HepG2 (cell line): ENCODE data around the gene KAZALD1. TPM values are rescaled to one million over a fixed set of nuclear protein-coding genes. Genes with fewer than 3 reads are reported as not detected.
A peak's percentile ranks its signal among the peaks of the same experiment; 100 is the strongest.

ENCODE experiments used
- DZIP1 ChIP-seq: sonication (generic); formaldehyde crosslinking; IDR thresholded peaks from 2 replicates; pipeline ENCODE4 v1.5.0; 2020; ENCODE audit warnings: mild to moderate bottlenecking, missing genetic modification reagents
- MYNN ChIP-seq: sonication (generic); formaldehyde crosslinking; IDR thresholded peaks from 2 replicates; pipeline ENCODE4 v1.4.0; 2020; ENCODE audit warnings: mild to moderate bottlenecking, low read depth, missing genetic modification reagents
- NFYC ChIP-seq: IDR thresholded peaks from 2 replicates; pipeline ENCODE4 v1.6.1; 2016; ENCODE audit warnings: missing genetic modification reagents, missing compliant biosample characterization
- ONECUT2 ChIP-seq: sonication (generic); formaldehyde crosslinking; IDR thresholded peaks from 2 replicates; pipeline ENCODE4 v1.4.0; 2020; ENCODE audit warnings: missing genetic modification reagents
- ZFP82 ChIP-seq: sonication (generic); formaldehyde crosslinking; IDR thresholded peaks from 2 replicates; pipeline ENCODE4 v1.5.1; 2020; ENCODE audit warnings: mild to moderate bottlenecking, missing genetic modification reagents, borderline replicate concordance
- ZFP90 ChIP-seq: sonication (generic); formaldehyde crosslinking; IDR thresholded peaks from 2 replicates; pipeline ENCODE4 v1.8.0; 2022; ENCODE audit warnings: missing genetic modification reagents, mild to moderate bottlenecking, inconsistent platforms, borderline replicate concordance
- ZNF124 ChIP-seq: sonication (generic); formaldehyde crosslinking; IDR thresholded peaks from 2 replicates; pipeline ENCODE4 v1.4.0; 2020; ENCODE audit warnings: missing genetic modification reagents
- ZNF570 ChIP-seq: sonication (generic); formaldehyde crosslinking; IDR thresholded peaks from 2 replicates; pipeline ENCODE4 v1.4.0; 2020; ENCODE audit warnings: mild to moderate bottlenecking, missing genetic modification reagents, borderline replicate concordance
- ZNF605 ChIP-seq: sonication (generic); formaldehyde crosslinking; IDR thresholded peaks from 2 replicates; pipeline ENCODE4 v1.8.0; 2022; ENCODE audit warnings: mild to moderate bottlenecking, missing genetic modification reagents
- ZNF607 ChIP-seq: sonication (generic); formaldehyde crosslinking; IDR thresholded peaks from 2 replicates; pipeline ENCODE4 v1.5.1; 2020; ENCODE audit warnings: missing genetic modification reagents, mild to moderate bottlenecking, borderline replicate concordance
- ZNF709 ChIP-seq: sonication (generic); formaldehyde crosslinking; IDR thresholded peaks from 2 replicates; pipeline ENCODE4 v1.5.0; 2020; ENCODE audit warnings: mild to moderate bottlenecking, missing genetic modification reagents
- ZSCAN21 ChIP-seq: sonication (generic); formaldehyde crosslinking; IDR thresholded peaks from 2 replicates; pipeline ENCODE4 v1.8.0; 2022; ENCODE audit warnings: mild to moderate bottlenecking, missing genetic modification reagents, moderate library complexity, borderline replicate concordance
- polyA plus RNA-seq, 8 experiments: library from polyadenylated mRNA; depleted of rRNA in 3 of 8; stranded (reverse) in 7 of 8; unstranded in 1 of 8; fragments of >200 nt; fragmentation: Illumina TruSeq in 4 of 8; extraction: Trizol in 4 of 8; gene quantifications; 2 replicates each; pipeline versions ENCODE4 v1.2.1 to v1.2.3, GENCODE V29; 2011 to 2016; ENCODE audit warnings: low read depth in 4 of 8, missing spikeins in 1 of 8, mixed read lengths in 1 of 8; ENCODE audit not compliant: insufficient read depth in 1 of 8
- total RNA-seq, 5 experiments: library from RNA; depleted of rRNA; stranded (reverse); fragments of >200 nt; fragmentation: Illumina TruSeq; extraction: Trizol; gene quantifications; 2 replicates each; pipeline ENCODE4 v1.2.3, GENCODE V29; 2016; ENCODE audit warnings: low read depth in 1 of 5
- TF ChIP-seq, protein P1 (sequence below): sonication (generic); formaldehyde crosslinking; IDR thresholded peaks from 2 replicates; pipeline ENCODE4 v1.4.0; 2020; ENCODE audit warnings: missing genetic modification reagents
- TF ChIP-seq, protein P2 (sequence below): sonication (generic); formaldehyde crosslinking; IDR thresholded peaks from 2 replicates; pipeline ENCODE4 v1.4.0; 2020; ENCODE audit warnings: missing genetic modification reagents, borderline replicate concordance
- TF ChIP-seq, protein P3 (sequence below): sonication (generic); formaldehyde crosslinking; IDR thresholded peaks from 2 replicates; pipeline ENCODE4 v1.4.0; 2020; ENCODE audit warnings: missing genetic modification reagents
- TF ChIP-seq, protein P4 (sequence below): sonication (generic); formaldehyde crosslinking; IDR thresholded peaks from 2 replicates; pipeline ENCODE4 v1.4.0; 2020; ENCODE audit warnings: mild to moderate bottlenecking, missing genetic modification reagents

KAZALD1 gene
- total and polyA plus RNA-seq, 2 of the 13 experiments (the other 11 are each of a cell fraction or from before 2014, with no cell fraction given), result 16.7 to 27.7 TPM

- TF ChIP-seq, protein P1, sequence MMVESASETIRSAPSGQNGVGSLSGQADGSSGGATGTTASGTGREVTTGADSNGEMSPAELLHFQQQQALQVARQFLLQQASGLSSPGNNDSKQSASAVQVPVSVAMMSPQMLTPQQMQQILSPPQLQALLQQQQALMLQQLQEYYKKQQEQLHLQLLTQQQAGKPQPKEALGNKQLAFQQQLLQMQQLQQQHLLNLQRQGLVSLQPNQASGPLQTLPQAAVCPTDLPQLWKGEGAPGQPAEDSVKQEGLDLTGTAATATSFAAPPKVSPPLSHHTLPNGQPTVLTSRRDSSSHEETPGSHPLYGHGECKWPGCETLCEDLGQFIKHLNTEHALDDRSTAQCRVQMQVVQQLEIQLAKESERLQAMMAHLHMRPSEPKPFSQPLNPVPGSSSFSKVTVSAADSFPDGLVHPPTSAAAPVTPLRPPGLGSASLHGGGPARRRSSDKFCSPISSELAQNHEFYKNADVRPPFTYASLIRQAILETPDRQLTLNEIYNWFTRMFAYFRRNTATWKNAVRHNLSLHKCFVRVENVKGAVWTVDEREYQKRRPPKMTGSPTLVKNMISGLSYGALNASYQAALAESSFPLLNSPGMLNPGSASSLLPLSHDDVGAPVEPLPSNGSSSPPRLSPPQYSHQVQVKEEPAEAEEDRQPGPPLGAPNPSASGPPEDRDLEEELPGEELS (CRISPR knock-in tag), result peak; percentile 69
- TF ChIP-seq ZNF605, result no peak
- peak; percentile 19; the same call in 1 of the 2 replicates for TF ChIP-seq ZNF709
- no peak for TF ChIP-seq ZNF570 (CRISPR knock-in tag)
- peak; percentile 20; the same call in 1 of the 2 replicates for TF ChIP-seq ZNF124 (CRISPR knock-in tag)
- TF ChIP-seq, protein P2, sequence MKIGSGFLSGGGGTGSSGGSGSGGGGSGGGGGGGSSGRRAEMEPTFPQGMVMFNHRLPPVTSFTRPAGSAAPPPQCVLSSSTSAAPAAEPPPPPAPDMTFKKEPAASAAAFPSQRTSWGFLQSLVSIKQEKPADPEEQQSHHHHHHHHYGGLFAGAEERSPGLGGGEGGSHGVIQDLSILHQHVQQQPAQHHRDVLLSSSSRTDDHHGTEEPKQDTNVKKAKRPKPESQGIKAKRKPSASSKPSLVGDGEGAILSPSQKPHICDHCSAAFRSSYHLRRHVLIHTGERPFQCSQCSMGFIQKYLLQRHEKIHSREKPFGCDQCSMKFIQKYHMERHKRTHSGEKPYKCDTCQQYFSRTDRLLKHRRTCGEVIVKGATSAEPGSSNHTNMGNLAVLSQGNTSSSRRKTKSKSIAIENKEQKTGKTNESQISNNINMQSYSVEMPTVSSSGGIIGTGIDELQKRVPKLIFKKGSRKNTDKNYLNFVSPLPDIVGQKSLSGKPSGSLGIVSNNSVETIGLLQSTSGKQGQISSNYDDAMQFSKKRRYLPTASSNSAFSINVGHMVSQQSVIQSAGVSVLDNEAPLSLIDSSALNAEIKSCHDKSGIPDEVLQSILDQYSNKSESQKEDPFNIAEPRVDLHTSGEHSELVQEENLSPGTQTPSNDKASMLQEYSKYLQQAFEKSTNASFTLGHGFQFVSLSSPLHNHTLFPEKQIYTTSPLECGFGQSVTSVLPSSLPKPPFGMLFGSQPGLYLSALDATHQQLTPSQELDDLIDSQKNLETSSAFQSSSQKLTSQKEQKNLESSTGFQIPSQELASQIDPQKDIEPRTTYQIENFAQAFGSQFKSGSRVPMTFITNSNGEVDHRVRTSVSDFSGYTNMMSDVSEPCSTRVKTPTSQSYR (CRISPR knock-in tag), result 0 out of 2 replicates have a peak, but pooled peaks have one; percentile 8
- TF ChIP-seq ZSCAN21 (CRISPR knock-in tag), result no peak; the same call in 1 of the 2 replicates
- TF ChIP-seq ONECUT2 (CRISPR knock-in tag), result no peak
- no peak for TF ChIP-seq MYNN (CRISPR knock-in tag)
- TF ChIP-seq, protein P3, sequence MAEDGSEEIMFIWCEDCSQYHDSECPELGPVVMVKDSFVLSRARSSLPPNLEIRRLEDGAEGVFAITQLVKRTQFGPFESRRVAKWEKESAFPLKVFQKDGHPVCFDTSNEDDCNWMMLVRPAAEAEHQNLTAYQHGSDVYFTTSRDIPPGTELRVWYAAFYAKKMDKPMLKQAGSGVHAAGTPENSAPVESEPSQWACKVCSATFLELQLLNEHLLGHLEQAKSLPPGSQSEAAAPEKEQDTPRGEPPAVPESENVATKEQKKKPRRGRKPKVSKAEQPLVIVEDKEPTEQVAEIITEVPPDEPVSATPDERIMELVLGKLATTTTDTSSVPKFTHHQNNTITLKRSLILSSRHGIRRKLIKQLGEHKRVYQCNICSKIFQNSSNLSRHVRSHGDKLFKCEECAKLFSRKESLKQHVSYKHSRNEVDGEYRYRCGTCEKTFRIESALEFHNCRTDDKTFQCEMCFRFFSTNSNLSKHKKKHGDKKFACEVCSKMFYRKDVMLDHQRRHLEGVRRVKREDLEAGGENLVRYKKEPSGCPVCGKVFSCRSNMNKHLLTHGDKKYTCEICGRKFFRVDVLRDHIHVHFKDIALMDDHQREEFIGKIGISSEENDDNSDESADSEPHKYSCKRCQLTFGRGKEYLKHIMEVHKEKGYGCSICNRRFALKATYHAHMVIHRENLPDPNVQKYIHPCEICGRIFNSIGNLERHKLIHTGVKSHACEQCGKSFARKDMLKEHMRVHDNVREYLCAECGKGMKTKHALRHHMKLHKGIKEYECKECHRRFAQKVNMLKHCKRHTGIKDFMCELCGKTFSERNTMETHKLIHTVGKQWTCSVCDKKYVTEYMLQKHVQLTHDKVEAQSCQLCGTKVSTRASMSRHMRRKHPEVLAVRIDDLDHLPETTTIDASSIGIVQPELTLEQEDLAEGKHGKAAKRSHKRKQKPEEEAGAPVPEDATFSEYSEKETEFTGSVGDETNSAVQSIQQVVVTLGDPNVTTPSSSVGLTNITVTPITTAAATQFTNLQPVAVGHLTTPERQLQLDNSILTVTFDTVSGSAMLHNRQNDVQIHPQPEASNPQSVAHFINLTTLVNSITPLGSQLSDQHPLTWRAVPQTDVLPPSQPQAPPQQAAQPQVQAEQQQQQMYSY (CRISPR knock-in tag), result peak; percentile 43
- 0 out of 2 replicates have a peak, but pooled peaks have one; percentile 44 for TF ChIP-seq ZNF607
- TF ChIP-seq ZFP82 (CRISPR knock-in tag), result no peak; the same call in 1 of the 2 replicates
- TF ChIP-seq NFYC (CRISPR knock-in tag), result no peak; the same call in 1 of the 2 replicates
- TF ChIP-seq DZIP1, result no peak; the same call in 1 of the 2 replicates
- TF ChIP-seq, protein P4, sequence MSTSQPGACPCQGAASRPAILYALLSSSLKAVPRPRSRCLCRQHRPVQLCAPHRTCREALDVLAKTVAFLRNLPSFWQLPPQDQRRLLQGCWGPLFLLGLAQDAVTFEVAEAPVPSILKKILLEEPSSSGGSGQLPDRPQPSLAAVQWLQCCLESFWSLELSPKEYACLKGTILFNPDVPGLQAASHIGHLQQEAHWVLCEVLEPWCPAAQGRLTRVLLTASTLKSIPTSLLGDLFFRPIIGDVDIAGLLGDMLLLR (CRISPR knock-in tag), result no peak
- TF ChIP-seq ZFP90, result peak; percentile 21; the same call in 1 of the 2 replicates
Measured at GRCh38 chr10:101066146-101066895, 4.5 kb downstream of the KAZALD1 start (continued).
